ENCODE results near the gene ADIG.

Gene ADIG

GRCh38 chr20:38612751-38613515, 31.9 kb downstream of the ADIG start:
- Histone ChIP-seq H3K27ac (no peak overlapping the region), H3K4me2 (no peak overlapping the region), H3K4me1 (ENCODE audit: low read depth, poor library complexity, severe bottlenecking) (no peaks in the 10 kb centered on the region), H2AFZ (ENCODE audit: low read depth) (no peak overlapping the region), H3K79me2 (ENCODE audit: insufficient read depth, low read depth) (no peaks in the 10 kb centered on the region), H3K9ac (no peak overlapping the region), H4K20me1 (ENCODE audit: insufficient read depth) (no peaks in the 10 kb centered on the region), H3K27me3 (ENCODE audit: insufficient read depth, low read depth) (no peaks in the 10 kb centered on the region), H3K36me3 (ENCODE audit: insufficient read depth) (no peaks in the 10 kb centered on the region), H3K4me3 (IDR thresholded peaks at IDR 0.05; ENCODE audit: insufficient read depth, low read depth, low read length) (no peak overlapping the region)
- TF ChIP-seq CTCF (conservative IDR thresholded peaks at IDR 0.05; ENCODE audit: low read depth, low read length), result no peak

- no peaks in the 10 kb centered on the region for H3K27me3 ChIP-seq (ENCODE audit: insufficient read depth, low read depth)
Observed at GRCh38 chr20:38615283-38615682, 34.3 kb downstream of the ADIG start.

GRCh38 chr20:38616457-38616856, 35.5 kb downstream of the ADIG start:
- Histone ChIP-seq H3K4me3 (IDR thresholded peaks at IDR 0.05; ENCODE audit: insufficient read depth, low read depth, low read length) (no peak overlapping the region), H4K20me1 (ENCODE audit: insufficient read depth) (no peaks in the 10 kb centered on the region), H3K9ac (no peak overlapping the region), H3K27me3 (ENCODE audit: insufficient read depth, low read depth) (no peaks in the 10 kb centered on the region), H2AFZ (ENCODE audit: low read depth) (no peak overlapping the region), H3K27ac (no peak overlapping the region), H3K4me1 (ENCODE audit: low read depth, poor library complexity, severe bottlenecking) (no peaks in the 10 kb centered on the region), H3K79me2 (ENCODE audit: insufficient read depth, low read depth) (no peaks in the 10 kb centered on the region), H3K4me2 (no peak overlapping the region), H3K36me3 (ENCODE audit: insufficient read depth) (no peaks in the 10 kb centered on the region)
- TF ChIP-seq CTCF (conservative IDR thresholded peaks at IDR 0.05; ENCODE audit: low read depth, low read length), result no peak

More at GRCh38 chr20:38615283-38615682, 34.3 kb downstream of the ADIG start:
- no peak for TF ChIP-seq CTCF (conservative IDR thresholded peaks at IDR 0.05; ENCODE audit: low read depth, low read length)
- no peaks in the 10 kb centered on the region for H4K20me1 ChIP-seq (ENCODE audit: insufficient read depth)
- no peak overlapping the region for H3K4me2 ChIP-seq
- no peak overlapping the region for H3K4me3 ChIP-seq (IDR thresholded peaks at IDR 0.05; ENCODE audit: insufficient read depth, low read depth, low read length)
- no peak overlapping the region for H3K27ac ChIP-seq
- H3K79me2 ChIP-seq (ENCODE audit: insufficient read depth, low read depth), result no peaks in the 10 kb centered on the region
- no peaks in the 10 kb centered on the region for H3K4me1 ChIP-seq (ENCODE audit: low read depth, poor library complexity, severe bottlenecking)
- H2AFZ ChIP-seq (ENCODE audit: low read depth), result no peak overlapping the region
- H3K9ac ChIP-seq, result no peak overlapping the region
- no peaks in the 10 kb centered on the region for H3K36me3 ChIP-seq (ENCODE audit: insufficient read depth)

GRCh38 chr20:38617011-38617829, 36.2 kb downstream of the ADIG start:
- H2AFZ ChIP-seq (ENCODE audit: low read depth), result no peak overlapping the region
- H3K4me2 ChIP-seq, result no peak overlapping the region
- no peak overlapping the region for H3K9ac ChIP-seq
- no peaks in the 10 kb centered on the region for H3K27me3 ChIP-seq (ENCODE audit: insufficient read depth, low read depth)
- H4K20me1 ChIP-seq (ENCODE audit: insufficient read depth), result no peaks in the 10 kb centered on the region
- no peaks in the 10 kb centered on the region for H3K36me3 ChIP-seq (ENCODE audit: insufficient read depth)
- H3K4me3 ChIP-seq (IDR thresholded peaks at IDR 0.05; ENCODE audit: insufficient read depth, low read depth, low read length), result no peak overlapping the region
- H3K79me2 ChIP-seq (ENCODE audit: insufficient read depth, low read depth), result no peaks in the 10 kb centered on the region
- no peaks in the 10 kb centered on the region for H3K4me1 ChIP-seq (ENCODE audit: low read depth, poor library complexity, severe bottlenecking)
- no peak for TF ChIP-seq CTCF (conservative IDR thresholded peaks at IDR 0.05; ENCODE audit: low read depth, low read length)
- H3K27ac ChIP-seq, result no peak overlapping the region
